NCI-H2107 (cell line): ENCODE data around the gene WWOX.

ENCODE experiments used
- DNase-seq: peaks from one replicate; lab custom pipeline; 2025; lab: John Stamatoyannopoulos, UW

Gene WWOX

GRCh38 chr16:79104567-79104966 lies 1005.1 kb downstream of the WWOX start:
- no peak for DNase-seq

- no peak for DNase-seq
Observed at GRCh38 chr16:79107301-79107700, 1007.8 kb downstream of the WWOX start.

DNA sequence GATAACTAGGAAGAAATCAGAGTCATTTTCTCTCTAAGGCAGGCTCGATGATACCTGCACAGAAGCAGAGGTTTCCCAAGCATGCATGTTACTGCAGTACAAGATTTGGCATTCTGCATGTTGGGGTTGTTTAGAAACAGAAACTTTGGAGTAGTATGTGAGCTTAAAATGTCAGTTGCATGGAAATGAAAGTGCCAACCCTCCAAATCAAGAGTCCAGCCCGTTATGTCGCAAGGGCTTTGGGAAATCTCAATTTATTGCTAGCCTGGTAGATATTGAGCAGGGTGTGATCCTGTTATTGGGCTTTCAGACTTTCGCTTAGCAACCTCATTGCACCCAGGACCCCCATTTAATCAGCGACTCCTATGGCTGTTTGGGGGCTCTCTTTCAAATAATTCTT lies 1010.3 kb downstream of the WWOX start:
- DNase-seq, result no peak

GRCh38 chr16:79110242-79110641 lies 1010.8 kb downstream of the WWOX start:
- DNase-seq, result no peak

DNA sequence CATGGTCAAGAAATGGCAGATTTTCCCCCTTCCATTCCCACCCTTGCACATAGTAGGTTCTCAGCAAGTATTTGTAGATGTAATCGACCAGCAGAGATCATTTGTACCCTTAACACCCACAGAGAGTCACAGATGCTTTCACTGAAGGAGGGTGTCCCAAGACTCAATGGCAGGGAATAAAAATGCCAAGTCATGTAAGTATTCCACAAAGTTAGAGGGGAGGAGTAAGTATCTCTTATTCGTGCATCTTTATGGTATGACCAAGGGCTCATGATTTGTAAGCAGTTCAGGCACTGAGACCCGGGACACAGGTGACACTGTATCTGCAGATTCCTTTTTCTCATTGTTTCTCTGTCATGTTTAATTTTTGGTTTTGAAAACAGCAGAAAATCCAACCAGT lies 1011.5 kb downstream of the WWOX start:
- DNase-seq, result no peak

- no peak for DNase-seq
Observed at GRCh38 chr16:79112462-79112861, 1013.0 kb downstream of the WWOX start.

GRCh38 chr16:79113826-79114225 lies 1014.4 kb downstream of the WWOX start:
- DNase-seq, result no peak

GRCh38 chr16:79114759-79115158 lies 1015.3 kb downstream of the WWOX start:
- DNase-seq, result no peak

- no peak for DNase-seq
Observed at GRCh38 chr16:79121906-79122305, 1022.5 kb downstream of the WWOX start.

GRCh38 chr16:79122343-79122742 lies 1022.9 kb downstream of the WWOX start:
- DNase-seq, result no peak

DNA sequence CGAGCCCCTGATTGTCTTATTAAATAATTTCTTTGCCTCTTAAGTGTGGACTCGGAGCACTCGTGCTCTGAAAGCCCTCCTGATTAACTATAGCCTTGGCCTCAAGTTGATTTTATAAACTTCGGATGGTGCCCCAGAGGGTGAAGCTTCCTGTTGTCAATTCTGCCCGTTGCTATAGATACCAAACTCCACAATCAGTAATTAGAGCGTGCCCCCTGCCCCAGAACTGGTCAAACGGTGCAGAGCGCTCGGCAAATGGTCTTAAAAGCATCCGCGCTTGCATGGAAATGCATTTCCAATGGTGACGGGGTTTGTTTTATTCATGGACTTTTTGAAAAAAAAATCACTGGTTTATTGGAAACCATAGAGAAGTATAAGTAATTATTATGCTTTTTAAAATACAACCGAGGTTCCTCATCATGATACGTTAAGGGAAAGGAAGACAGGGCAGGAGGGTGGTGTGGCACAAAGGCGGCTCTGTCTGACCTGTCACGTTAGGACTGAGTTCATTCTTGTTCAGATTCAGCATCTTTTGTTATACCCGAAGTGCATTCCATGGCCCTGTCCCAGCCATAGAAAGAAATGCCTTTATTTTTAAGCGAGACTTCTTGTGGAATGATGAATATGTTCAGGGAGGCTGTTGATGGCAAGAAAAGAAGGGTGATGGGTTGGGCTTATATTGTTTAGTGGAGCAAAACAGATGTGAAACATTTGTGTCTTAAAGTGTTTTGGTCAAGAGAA lies 1024.7 kb downstream of the WWOX start:
- DNase-seq, result no peak

GRCh38 chr16:79127766-79128165 lies 1028.3 kb downstream of the WWOX start:
- no peak for DNase-seq

GRCh38 chr16:79128706-79129105 lies 1029.3 kb downstream of the WWOX start:
- no peak for DNase-seq

DNA sequence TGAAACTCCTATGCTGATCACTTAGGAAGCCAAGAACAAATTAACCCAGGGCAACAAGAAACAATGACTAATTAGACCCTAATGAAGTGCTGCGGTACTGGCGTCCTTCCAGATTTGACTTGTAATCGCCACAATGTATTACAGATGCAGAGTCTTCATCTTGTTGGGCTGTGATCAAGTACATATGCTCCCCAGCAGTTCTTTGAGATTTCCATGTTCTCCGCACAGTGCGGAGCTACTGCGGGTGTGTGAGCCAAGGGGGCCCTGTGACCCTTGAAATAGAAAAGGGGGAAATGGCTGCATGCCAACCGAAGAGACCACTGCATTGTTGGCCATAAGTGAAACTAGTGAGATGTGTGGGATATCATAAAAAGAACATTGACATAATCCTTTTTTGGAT lies 1031.2 kb downstream of the WWOX start:
- no peak for DNase-seq

DNA sequence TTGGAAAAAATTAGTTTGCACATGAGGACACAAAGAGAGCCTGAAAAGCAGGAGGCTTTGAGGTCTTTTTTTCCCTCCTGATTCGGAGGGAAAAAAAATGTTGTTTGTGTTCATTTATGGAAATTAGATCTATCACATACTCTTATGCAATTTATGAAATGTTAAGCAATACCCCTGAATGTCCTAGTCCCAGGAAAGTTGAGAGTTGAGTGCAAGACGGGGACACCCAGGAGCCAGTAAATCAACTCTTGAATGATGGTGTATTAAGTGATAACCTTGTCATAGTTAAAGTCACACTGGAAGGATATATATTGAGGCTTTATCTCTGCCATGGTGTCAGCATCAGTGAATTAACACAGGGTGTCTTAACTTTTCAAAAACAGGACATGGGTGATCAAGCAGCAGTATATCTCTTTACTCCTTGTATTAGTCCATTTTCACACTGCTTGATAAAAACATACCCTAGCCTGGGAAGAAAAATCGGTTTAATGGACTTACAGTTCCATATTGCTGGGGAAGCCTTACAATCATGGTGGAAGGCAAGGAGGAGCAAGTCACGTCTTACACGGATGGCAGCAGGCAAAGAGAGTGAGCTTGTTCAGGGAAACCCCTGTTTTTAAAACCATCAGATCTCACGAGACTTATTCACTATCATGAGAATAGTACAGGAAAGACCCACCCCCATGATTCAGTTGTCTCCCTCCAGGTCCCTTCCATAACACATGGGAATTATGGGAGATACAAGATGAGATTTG lies 1032.0 kb downstream of the WWOX start:
- DNase-seq, result no peak

GRCh38 chr16:79132701-79133100 lies 1033.2 kb downstream of the WWOX start:
- no peak for DNase-seq

GRCh38 chr16:79134300-79134699 lies 1034.8 kb downstream of the WWOX start:
- no peak for DNase-seq

- no peak for DNase-seq
Observed at GRCh38 chr16:79136955-79137354, 1037.5 kb downstream of the WWOX start.

GRCh38 chr16:79137426-79137939 lies 1038.0 kb downstream of the WWOX start:
- no peak for DNase-seq

- DNase-seq, result no peak
Observed at GRCh38 chr16:79139799-79140198, 1040.3 kb downstream of the WWOX start.

DNA sequence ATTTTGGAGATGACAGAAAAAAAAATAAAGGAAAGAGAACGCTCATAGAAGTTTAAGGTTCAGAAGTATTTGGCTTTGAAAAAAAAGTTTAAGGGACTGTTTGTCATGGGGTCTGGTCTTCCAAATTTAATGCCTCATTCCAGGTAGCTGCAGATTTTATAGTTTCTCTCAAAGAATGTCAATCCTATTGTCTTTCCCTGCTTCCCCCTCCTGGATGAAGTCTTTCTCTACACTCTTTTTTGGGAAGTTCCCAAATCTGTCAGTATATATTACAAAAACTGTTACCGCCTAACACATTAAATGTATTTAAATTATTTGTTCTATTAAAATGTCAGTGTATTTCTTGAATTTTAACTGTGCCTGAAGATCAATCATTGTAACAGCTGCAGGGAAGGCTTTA lies 1043.6 kb downstream of the WWOX start:
- DNase-seq, result no peak

- no peak for DNase-seq
Observed at GRCh38 chr16:79150151-79150550, 1050.7 kb downstream of the WWOX start.

- no peak for DNase-seq
Observed at GRCh38 chr16:79150632-79151310, 1051.3 kb downstream of the WWOX start.
